Trophoblast cell (in vitro differentiated cells and primary cell): Measurements from ENCODE around the gene RAG1.
A peak's percentile ranks its signal among the peaks of the same experiment; 100 is the strongest.

Experiments
- DNase-seq, 2 donors: peaks; one replicate each; pipeline ENCODE4 v3.0.0-alpha.2; 2016
- H2AFZ ChIP-seq: 2 replicates; pipeline ENCODE4 v1.6.1; 2013; ENCODE audit warnings: low read length, moderate library complexity, mild to moderate bottlenecking; ENCODE audit not compliant: insufficient read depth, poor library complexity
- H2AK5ac ChIP-seq: 2 replicates; pipeline ENCODE4 v1.6.1; 2013; ENCODE audit warnings: mild to moderate bottlenecking, low read length
- H2BK120ac ChIP-seq: 2 replicates; pipeline ENCODE4 v1.6.1; 2013; ENCODE audit warnings: low read length, mild to moderate bottlenecking, moderate library complexity; ENCODE audit not compliant: insufficient read depth, poor library complexity
- H2BK12ac ChIP-seq: 2 replicates; pipeline ENCODE4 v1.6.1; 2013; ENCODE audit warnings: mild to moderate bottlenecking, low read length, moderate library complexity
- H2BK5ac ChIP-seq: 2 replicates; pipeline ENCODE4 v1.6.1; 2013; ENCODE audit warnings: low read length, low read depth, moderate library complexity, mild to moderate bottlenecking; ENCODE audit not compliant: poor library complexity
- H3K14ac ChIP-seq: 2 replicates; pipeline ENCODE4 v1.6.1; 2013; ENCODE audit warnings: mild to moderate bottlenecking, low read length
- H3K18ac ChIP-seq: 2 replicates; pipeline ENCODE4 v1.6.1; 2013; ENCODE audit warnings: mild to moderate bottlenecking, low read length
- H3K23ac ChIP-seq: 2 replicates; pipeline ENCODE4 v1.6.1; 2013; ENCODE audit warnings: low read length
- H3K27ac ChIP-seq: 2 replicates; pipeline ENCODE4 v1.5.1; 2013; ENCODE audit warnings: low read depth, mild to moderate bottlenecking, inconsistent platforms, low read length, moderate library complexity
- H3K27me3 ChIP-seq: 2 replicates; pipeline ENCODE4 v1.6.1; 2013; ENCODE audit warnings: inconsistent platforms, mild to moderate bottlenecking, low read length, moderate library complexity; ENCODE audit not compliant: insufficient read depth
- H3K36me3 ChIP-seq, 2 experiments: 1 replicate in 1 of 2; 2 replicates in 1 of 2; pipeline ENCODE4 v1.6.1; 2013; ENCODE audit warnings: low read length in 2 of 2, mild to moderate bottlenecking in 2 of 2, moderate library complexity in 1 of 2; ENCODE audit not compliant: insufficient read depth in 2 of 2, control insufficient read depth in 1 of 2
- H3K4ac ChIP-seq: 2 replicates; pipeline ENCODE4 v1.6.1; 2013; ENCODE audit warnings: low read depth, mild to moderate bottlenecking, low read length, moderate library complexity
- H3K4me1 ChIP-seq, 2 experiments: 1 replicate in 1 of 2; 2 replicates in 1 of 2; pipeline ENCODE4 v1.6.1; 2013; ENCODE audit warnings: low read length in 2 of 2, mild to moderate bottlenecking in 2 of 2, moderate library complexity in 1 of 2; ENCODE audit not compliant: insufficient read depth in 2 of 2, control insufficient read depth in 1 of 2
- H3K4me2 ChIP-seq: 2 replicates; pipeline ENCODE4 v1.6.1; 2013; ENCODE audit warnings: inconsistent platforms, mild to moderate bottlenecking, low read length, moderate library complexity
- H3K4me3 ChIP-seq: 2 replicates; pipeline ENCODE4 v1.5.1; 2013; ENCODE audit warnings: mild to moderate bottlenecking, low read depth, low read length, inconsistent platforms
- H3K79me1 ChIP-seq: one replicate; pipeline ENCODE4 v1.6.1; 2013; ENCODE audit warnings: low read length
- H3K79me2 ChIP-seq: 2 replicates; pipeline ENCODE4 v1.6.1; 2013; ENCODE audit warnings: low read length, mild to moderate bottlenecking; ENCODE audit not compliant: control insufficient read depth, insufficient read depth, poor library complexity
- H3K9ac ChIP-seq: 2 replicates; pipeline ENCODE4 v1.6.1; 2013; ENCODE audit warnings: mild to moderate bottlenecking, low read length
- H3K9me3 ChIP-seq: 2 replicates; pipeline ENCODE4 v1.6.1; 2013; ENCODE audit warnings: low read depth, mild to moderate bottlenecking, control low read depth, inconsistent platforms, low read length; ENCODE audit not compliant: insufficient read depth
- H4K12ac ChIP-seq: 2 replicates; pipeline ENCODE4 v1.6.1; 2013; ENCODE audit warnings: low read depth, mild to moderate bottlenecking, low read length, moderate library complexity
- H4K8ac ChIP-seq: 2 replicates; pipeline ENCODE4 v1.6.1; 2013; ENCODE audit warnings: low read depth, mild to moderate bottlenecking, low read length, moderate library complexity
- H4K91ac ChIP-seq: one replicate; pipeline ENCODE4 v1.6.1; 2013; ENCODE audit warnings: low read depth, mild to moderate bottlenecking, low read length, moderate library complexity
- WGBS: extraction: QIAGEN DNeasy Blood & Tissue Kit; methylation state at CpG from one replicate; pipeline ENCODE4 v1.1.7; 2013; ENCODE audit warnings: missing lambda C conversion rate; ENCODE audit not compliant: insufficient read length, insufficient coverage; ENCODE audit errors: extremely low coverage; 5-methylcytosine and 5-hydroxymethylcytosine counted together

Gene RAG1

GRCh38 chr11:36558571-36559413, 9.0 kb upstream of the RAG1 start:
- Histone ChIP-seq H2AFZ (no peak overlapping the region), H3K23ac (no peak overlapping the region), H2BK120ac (no peak overlapping the region)

GRCh38 chr11:36564376-36565030, 3.3 kb upstream of the RAG1 start:
- WGBS, result no CpG with 5 or more reads among the region's 15 CpGs
- no peaks in the 10 kb centered on the region for H3K27me3 ChIP-seq
- peaks cover 2% of the 10 kb centered on the region for H3K79me1 ChIP-seq
- no peak overlapping the region for H2AK5ac ChIP-seq
- H3K4ac ChIP-seq, result no peak overlapping the region
- peaks cover 0 to 3% of the 10 kb centered on the region in 2 experiments for H3K4me1 ChIP-seq
- H3K9me3 ChIP-seq, result peaks cover 2% of the 10 kb centered on the region
- no peak overlapping the region for H4K12ac ChIP-seq
- no peak overlapping the region for H2BK5ac ChIP-seq
- no peaks in the 10 kb centered on the region for H3K79me2 ChIP-seq
- no peak overlapping the region for H3K4me3 ChIP-seq
- peak overlapping the region; percentile 46 for H3K4me2 ChIP-seq
- H3K18ac ChIP-seq, result no peak overlapping the region
- H2BK12ac ChIP-seq, result no peak overlapping the region
- H2BK120ac ChIP-seq, result no peak overlapping the region
- H3K27ac ChIP-seq, result no peak overlapping the region
- peak overlapping the region; percentile 9 for H4K8ac ChIP-seq
- no peak overlapping the region for H2AFZ ChIP-seq
- no peak overlapping the region for H3K14ac ChIP-seq
- no peak overlapping the region for H3K9ac ChIP-seq
- H3K36me3 ChIP-seq, result no peaks in the 10 kb centered on the region
- H4K91ac ChIP-seq, result no peak overlapping the region
- DNase-seq, result peak; percentile 31 to 75
- no peak overlapping the region for H3K23ac ChIP-seq

More at GRCh38 chr11:36558571-36559413, 9.0 kb upstream of the RAG1 start:
- Histone ChIP-seq H3K27ac (no peak overlapping the region), H3K4ac (no peak overlapping the region), H3K14ac (no peak overlapping the region), H3K36me3 (no peaks in the 10 kb centered on the region), H3K27me3 (no peaks in the 10 kb centered on the region), H3K79me2 (no peaks in the 10 kb centered on the region), H3K4me3 (no peak overlapping the region), H2BK5ac (no peak overlapping the region), H4K91ac (no peak overlapping the region), H2BK12ac (no peak overlapping the region), H2AK5ac (no peak overlapping the region), H3K79me1 (no peaks in the 10 kb centered on the region), H4K12ac (no peak overlapping the region), H3K9ac (no peak overlapping the region), H4K8ac (no peak overlapping the region), H3K4me2 (no peak overlapping the region), H3K9me3 (peaks cover 2% of the 10 kb centered on the region), H3K4me1 (no peaks in the 10 kb centered on the region), H3K18ac (no peak overlapping the region)
- no CpG with 5 or more reads among the region's 4 CpGs for WGBS
- no peak for DNase-seq

- Histone ChIP-seq H3K18ac (no peak overlapping the region), H3K4me1 (peaks cover 0 to 3% of the 10 kb centered on the region in 2 experiments), H3K27me3 (no peaks in the 10 kb centered on the region), H3K23ac (no peak overlapping the region), H2AFZ (no peak overlapping the region), H3K9ac (no peak overlapping the region), H2AK5ac (no peak overlapping the region), H2BK12ac (no peak overlapping the region), H3K79me1 (peaks cover 2% of the 10 kb centered on the region), H3K14ac (no peak overlapping the region), H3K36me3 (no peaks in the 10 kb centered on the region), H3K9me3 (peaks cover under 1% of the 10 kb centered on the region), H3K4me3 (no peak overlapping the region), H4K12ac (no peak overlapping the region), H3K27ac (no peak overlapping the region), H3K79me2 (no peaks in the 10 kb centered on the region), H2BK5ac (no peak overlapping the region), H2BK120ac (no peak overlapping the region), H4K8ac (no peak overlapping the region), H3K4me2 (no peak overlapping the region), H3K4ac (no peak overlapping the region), H4K91ac (peak overlapping the region; percentile 3)
- WGBS, result no CpG with 5 or more reads among the region's 6 CpGs
- no peak for DNase-seq
Measured at GRCh38 chr11:36565031-36565610, 2.7 kb upstream of the RAG1 start.

- Histone ChIP-seq H4K8ac (no peak overlapping the region), H3K4me1 (peaks cover 0 to 3% of the 10 kb centered on the region in 2 experiments), H3K4ac (no peak overlapping the region), H3K4me3 (no peak overlapping the region), H3K14ac (no peak overlapping the region), H4K12ac (no peak overlapping the region), H3K27ac (no peak overlapping the region), H3K27me3 (no peaks in the 10 kb centered on the region), H3K4me2 (no peak overlapping the region), H2BK12ac (no peak overlapping the region), H4K91ac (no peak overlapping the region), H3K79me1 (peaks cover 2% of the 10 kb centered on the region), H2AFZ (no peak overlapping the region), H3K36me3 (no peaks in the 10 kb centered on the region), H3K23ac (no peak overlapping the region), H3K9me3 (no peaks in the 10 kb centered on the region), H2AK5ac (no peak overlapping the region), H3K18ac (no peak overlapping the region), H2BK120ac (no peak overlapping the region), H3K9ac (no peak overlapping the region), H2BK5ac (no peak overlapping the region), H3K79me2 (no peaks in the 10 kb centered on the region)
- no peak for DNase-seq
- no CpG with 5 or more reads among the region's 4 CpGs for WGBS
Measured at GRCh38 chr11:36566407-36567053, 1.3 kb upstream of the RAG1 start.
